K562 (cell line): ENCODE results near the gene YIPF1. TPM values are rescaled to one million over a fixed set of nuclear protein-coding genes. Genes with fewer than 3 reads are reported as not detected.
A peak's percentile ranks its signal among the peaks of the same experiment; 100 is the strongest.

Source experiments
- ARID2 ChIP-seq: fragments of 450-650 bp; IDR thresholded peaks from 2 replicates; pipeline ENCODE4 v1.6.1; 2017; ENCODE audit warnings: antibody characterized with exemption, mild to moderate bottlenecking
- CTCF ChIP-seq, 3 experiments: IDR thresholded peaks in 2 of 3; conservative IDR thresholded peaks in 1 of 3; 2 replicates each; pipeline ENCODE4 v1.5.1; 2011 to 2012; ENCODE audit warnings: low read length in 3 of 3, mild to moderate bottlenecking in 3 of 3, control low read depth in 2 of 3, improper control_type of control experiment in 1 of 3, inconsistent platforms in 1 of 3, low read depth in 1 of 3, mixed read lengths in 1 of 3, moderate library complexity in 1 of 3; ENCODE audit not compliant: insufficient read depth in 2 of 3
- FOXK2 ChIP-seq, 2 experiments: fragments of 450-650 bp; IDR thresholded peaks in 1 of 2; conservative IDR thresholded peaks in 1 of 2; 2 replicates each; pipeline ENCODE4 v1.6.1; 2016; ENCODE audit warnings: low read depth in 2 of 2, mild to moderate bottlenecking in 1 of 2
- IFI16 ChIP-seq: fragments of 250-450 bp; sonication (Bioruptor Pico); IDR thresholded peaks from 2 replicates; pipeline ENCODE4 v2.1.2; 2022; ENCODE audit warnings: mild to moderate bottlenecking, inconsistent platforms
- MCM5 ChIP-seq: fragments of 450-650 bp; IDR thresholded peaks from 2 replicates; pipeline ENCODE4 v1.6.1; 2016; ENCODE audit warnings: low read depth
- OTX1 ChIP-seq: fragments of 450-650 bp; formaldehyde crosslinking; IDR thresholded peaks from 2 replicates; pipeline ENCODE4 v1.4.0; 2022; ENCODE audit warnings: mild to moderate bottlenecking
- SMC3 ChIP-seq: conservative IDR thresholded peaks from 2 replicates; pipeline ENCODE4 v1.6.1; 2011; ENCODE audit warnings: low read depth, low read length, improper control_type of control experiment; ENCODE audit not compliant: insufficient read depth
- THAP12 ChIP-seq: fragments of 250-450 bp; sonication (Bioruptor Pico); IDR thresholded peaks from 2 replicates; pipeline ENCODE4 v1.9.0; 2021; ENCODE audit warnings: mild to moderate bottlenecking, inconsistent platforms
- ZKSCAN3 ChIP-seq: fragments of 250-450 bp; sonication (Bioruptor Pico); IDR thresholded peaks from 2 replicates; pipeline ENCODE4 v1.4.0; 2020
- ZNF143 ChIP-seq: sonication (generic); formaldehyde crosslinking; IDR thresholded peaks from 2 replicates; pipeline ENCODE4 v1.9.0; 2022; ENCODE audit warnings: mild to moderate bottlenecking, missing genetic modification reagents
- ZNF551 ChIP-seq: fragments of 250-450 bp; sonication (Bioruptor Pico); IDR thresholded peaks from 2 replicates; pipeline ENCODE4 v1.5.0; 2021; ENCODE audit warnings: mild to moderate bottlenecking, moderate library complexity
- polyA plus RNA-seq, 8 experiments: library from polyadenylated mRNA; depleted of rRNA in 4 of 8; stranded (reverse) in 5 of 8; unstranded in 3 of 8; fragments of >200 nt; fragmentation: Nextera tagmentation in 2 of 8; fragmentation: Illumina TruSeq in 1 of 8; extraction: Ambion mirVana in 2 of 8; extraction: Trizol in 1 of 8; gene quantifications; 2 replicates each; pipeline versions ENCODE4 v1.2.1 to v1.2.3, GENCODE V29; 2011 to 2014; ENCODE audit warnings: inconsistent platforms in 1 of 8, missing spikeins in 1 of 8
- total RNA-seq, 7 experiments: library from RNA; depleted of rRNA in 6 of 7; stranded (reverse); fragments of >200 nt in 6 of 7; fragmentation: Illumina TruSeq in 2 of 7; extraction: Trizol in 2 of 7; gene quantifications; 2 replicates each; pipeline versions ENCODE4 v1.2.1 to v1.2.3, GENCODE V29; 2011 to 2021; ENCODE audit warnings: low replicate concordance in 1 of 7
- TF ChIP-seq, protein P1 (sequence below): fragments of 450-650 bp; formaldehyde crosslinking; IDR thresholded peaks from 2 replicates; pipeline ENCODE4 v1.4.0; 2020; ENCODE audit warnings: mild to moderate bottlenecking, moderate library complexity
- TF ChIP-seq, protein P2 (sequence below): fragments of 450-650 bp; formaldehyde crosslinking; IDR thresholded peaks from 2 replicates; pipeline ENCODE4 v1.4.0; 2020; ENCODE audit warnings: mild to moderate bottlenecking, moderate library complexity
- TF ChIP-seq, protein P3 (sequence below): IDR thresholded peaks from 3 replicates; pipeline ENCODE4 v1.6.1; 2011; ENCODE audit warnings: borderline replicate concordance, mild to moderate bottlenecking; ENCODE audit not compliant: insufficient read length, insufficient read depth
- TF ChIP-seq, protein P4 (sequence below): fragments of 250-450 bp; sonication (Bioruptor Pico); IDR thresholded peaks from 2 replicates; pipeline ENCODE4 v1.8.0; 2022; ENCODE audit warnings: inconsistent platforms

The YIPF1 gene
- total and polyA plus RNA-seq, 9 of the 15 experiments (the other 6 are each of a cell fraction or from before 2014, with no cell fraction given), result 11.5 to 37.5 (median 19.2) TPM

DNA sequence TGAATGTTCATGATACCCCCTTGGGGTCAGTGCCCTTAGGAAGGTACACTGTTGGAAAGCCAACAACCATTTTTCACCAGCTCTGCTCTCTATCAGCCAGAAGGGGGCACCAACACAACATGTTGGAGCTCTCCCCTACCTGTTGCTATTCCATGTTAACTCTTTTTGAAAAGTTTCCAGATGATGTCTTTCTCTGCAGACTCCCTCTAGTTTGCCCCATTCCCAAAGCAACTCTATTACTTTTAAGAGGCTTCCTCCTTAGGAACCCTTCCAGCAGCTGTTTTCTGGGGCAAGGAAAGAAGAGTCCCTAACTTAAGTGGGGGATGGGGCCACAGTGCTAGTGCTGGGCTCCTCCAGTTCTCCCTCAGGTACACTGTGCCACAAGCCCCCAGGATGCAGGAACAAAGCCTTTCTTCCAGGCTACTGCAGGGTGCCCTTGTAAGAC is 28.6 kb downstream of the YIPF1 start (continued):
- TF ChIP-seq THAP12 (CRISPR knock-in tag) (no peak), ZNF551 (CRISPR knock-in tag) (no peak), CTCF (IDR thresholded peaks at IDR 0.05 in 2 of 3, conservative IDR thresholded peaks at IDR 0.05 in 1 of 3; ENCODE audit: insufficient read depth in 2 of 3, low read depth in 1 of 3, low read length in 3 of 3) (peak; percentile 87 to 95 (median 91)), SMC3 (peak; percentile 82), MCM5 (no peak), ARID2 (peak; percentile 63; the same call in 1 of the 2 replicates), FOXK2 (conservative IDR thresholded peaks at IDR 0.05 in 1 of 2, IDR thresholded peaks at IDR 0.05 in 1 of 2; ENCODE audit: low read depth in 2 of 2) (peak in 1 of 2 experiments; percentile 31; a peak in 1 of 4 replicates), ZKSCAN3 (CRISPR knock-in tag) (no peak), IFI16 (CRISPR knock-in tag) (no peak), ZNF143 (CRISPR knock-in tag) (no peak), OTX1 (CRISPR knock-in tag) (peak; percentile 62; the same call in 1 of the 2 replicates)
- TF ChIP-seq, protein P1, sequence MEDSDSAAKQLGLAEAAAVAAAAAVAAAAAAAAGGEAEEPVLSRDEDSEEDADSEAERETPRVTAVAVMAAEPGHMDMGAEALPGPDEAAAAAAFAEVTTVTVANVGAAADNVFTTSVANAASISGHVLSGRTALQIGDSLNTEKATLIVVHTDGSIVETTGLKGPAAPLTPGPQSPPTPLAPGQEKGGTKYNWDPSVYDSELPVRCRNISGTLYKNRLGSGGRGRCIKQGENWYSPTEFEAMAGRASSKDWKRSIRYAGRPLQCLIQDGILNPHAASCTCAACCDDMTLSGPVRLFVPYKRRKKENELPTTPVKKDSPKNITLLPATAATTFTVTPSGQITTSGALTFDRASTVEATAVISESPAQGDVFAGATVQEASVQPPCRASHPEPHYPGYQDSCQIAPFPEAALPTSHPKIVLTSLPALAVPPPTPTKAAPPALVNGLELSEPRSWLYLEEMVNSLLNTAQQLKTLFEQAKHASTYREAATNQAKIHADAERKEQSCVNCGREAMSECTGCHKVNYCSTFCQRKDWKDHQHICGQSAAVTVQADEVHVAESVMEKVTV (CRISPR knock-in tag), result peak; percentile 84
- TF ChIP-seq, protein P2, sequence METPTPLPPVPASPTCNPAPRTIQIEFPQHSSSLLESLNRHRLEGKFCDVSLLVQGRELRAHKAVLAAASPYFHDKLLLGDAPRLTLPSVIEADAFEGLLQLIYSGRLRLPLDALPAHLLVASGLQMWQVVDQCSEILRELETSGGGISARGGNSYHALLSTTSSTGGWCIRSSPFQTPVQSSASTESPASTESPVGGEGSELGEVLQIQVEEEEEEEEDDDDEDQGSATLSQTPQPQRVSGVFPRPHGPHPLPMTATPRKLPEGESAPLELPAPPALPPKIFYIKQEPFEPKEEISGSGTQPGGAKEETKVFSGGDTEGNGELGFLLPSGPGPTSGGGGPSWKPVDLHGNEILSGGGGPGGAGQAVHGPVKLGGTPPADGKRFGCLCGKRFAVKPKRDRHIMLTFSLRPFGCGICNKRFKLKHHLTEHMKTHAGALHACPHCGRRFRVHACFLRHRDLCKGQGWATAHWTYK (CRISPR knock-in tag), result no peak
- TF ChIP-seq, protein P3, sequence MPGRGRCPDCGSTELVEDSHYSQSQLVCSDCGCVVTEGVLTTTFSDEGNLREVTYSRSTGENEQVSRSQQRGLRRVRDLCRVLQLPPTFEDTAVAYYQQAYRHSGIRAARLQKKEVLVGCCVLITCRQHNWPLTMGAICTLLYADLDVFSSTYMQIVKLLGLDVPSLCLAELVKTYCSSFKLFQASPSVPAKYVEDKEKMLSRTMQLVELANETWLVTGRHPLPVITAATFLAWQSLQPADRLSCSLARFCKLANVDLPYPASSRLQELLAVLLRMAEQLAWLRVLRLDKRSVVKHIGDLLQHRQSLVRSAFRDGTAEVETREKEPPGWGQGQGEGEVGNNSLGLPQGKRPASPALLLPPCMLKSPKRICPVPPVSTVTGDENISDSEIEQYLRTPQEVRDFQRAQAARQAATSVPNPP, result no peak
- TF ChIP-seq, protein P4, sequence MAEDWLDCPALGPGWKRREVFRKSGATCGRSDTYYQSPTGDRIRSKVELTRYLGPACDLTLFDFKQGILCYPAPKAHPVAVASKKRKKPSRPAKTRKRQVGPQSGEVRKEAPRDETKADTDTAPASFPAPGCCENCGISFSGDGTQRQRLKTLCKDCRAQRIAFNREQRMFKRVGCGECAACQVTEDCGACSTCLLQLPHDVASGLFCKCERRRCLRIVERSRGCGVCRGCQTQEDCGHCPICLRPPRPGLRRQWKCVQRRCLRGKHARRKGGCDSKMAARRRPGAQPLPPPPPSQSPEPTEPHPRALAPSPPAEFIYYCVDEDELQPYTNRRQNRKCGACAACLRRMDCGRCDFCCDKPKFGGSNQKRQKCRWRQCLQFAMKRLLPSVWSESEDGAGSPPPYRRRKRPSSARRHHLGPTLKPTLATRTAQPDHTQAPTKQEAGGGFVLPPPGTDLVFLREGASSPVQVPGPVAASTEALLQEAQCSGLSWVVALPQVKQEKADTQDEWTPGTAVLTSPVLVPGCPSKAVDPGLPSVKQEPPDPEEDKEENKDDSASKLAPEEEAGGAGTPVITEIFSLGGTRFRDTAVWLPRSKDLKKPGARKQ, result no peak
